PC-9 (cell line): ENCODE measurements around the gene MICAL2. TPM values are rescaled to one million over a fixed set of nuclear protein-coding genes. Genes with fewer than 3 reads are reported as not detected.
A peak's percentile ranks its signal among the peaks of the same experiment; 100 is the strongest.

Source experiments
- BruUV-seq: library from RNA; stranded (reverse); fragments of 400-500 nt; replicated peaks from 2 replicates; lab custom pipeline; 2021; lab: Mats Ljungman, UMichigan
- CTCF ChIA-PET: fragments of 300-600 bp; sonication (Branson Sonifier 250); formaldehyde crosslinking; loops from one replicate; lab custom pipeline; 2022; ENCODE audit warnings: antibody characterized with exemption; lab: Charles Lee
- POLR2A ChIA-PET: fragments of 300-600 bp; sonication (Branson Sonifier 250); formaldehyde crosslinking; loops from one replicate; lab custom pipeline; 2022; ENCODE audit warnings: antibody characterized with exemption; ENCODE audit not compliant: unreplicated experiment; lab: Charles Lee
- DNase-seq, 2 experiments: peaks; one replicate each; pipeline versions ENCODE4 v3.0.0 to v3.0.0-alpha.2; 2015 to 2022; ENCODE audit warnings: mixed read lengths in 1 of 2
- H2AFZ ChIP-seq: fragments of 200-600 bp; sonication (generic); 2 replicates; pipeline ENCODE4 v1.8.1; 2017; ENCODE audit warnings: antibody characterized with exemption
- H3F3A ChIP-seq: fragments of 200-600 bp; sonication (generic); 2 replicates; pipeline ENCODE4 v1.8.1; 2017; ENCODE audit warnings: antibody characterized with exemption, mild to moderate bottlenecking, low read depth; ENCODE audit not compliant: insufficient read depth
- H3K27ac ChIP-seq: fragments of 200-600 bp; sonication (generic); 2 replicates; pipeline ENCODE4 v1.6.1; 2016; ENCODE audit warnings: mixed run types
- H3K27me3 ChIP-seq: fragments of 200-600 bp; sonication (generic); 2 replicates; pipeline ENCODE4 v1.6.1; 2016; ENCODE audit warnings: low read depth, mixed run types; ENCODE audit not compliant: insufficient read depth
- H3K36me3 ChIP-seq: fragments of 200-600 bp; sonication (generic); 2 replicates; pipeline ENCODE4 v1.6.1; 2016; ENCODE audit warnings: low read depth, mixed run types
- H3K4me1 ChIP-seq: fragments of 200-600 bp; sonication (generic); replicated peaks from 2 replicates; pipeline ENCODE4 v1.6.1; 2016; ENCODE audit warnings: mixed run types; ENCODE audit not compliant: insufficient read depth
- H3K4me2 ChIP-seq: fragments of 200-600 bp; sonication (generic); 2 replicates; pipeline ENCODE4 v1.6.1; 2017; ENCODE audit warnings: mixed run types
- H3K4me3 ChIP-seq: fragments of 200-600 bp; sonication (generic); 2 replicates; pipeline ENCODE4 v1.6.1; 2016; ENCODE audit warnings: mixed run types
- H3K79me2 ChIP-seq: fragments of 200-600 bp; sonication (generic); 2 replicates; pipeline ENCODE4 v1.6.1; 2017; ENCODE audit warnings: low read depth, mixed run types
- H3K9me2 ChIP-seq: fragments of 200-600 bp; sonication (generic); 2 replicates; pipeline ENCODE4 v1.8.1; 2017; ENCODE audit warnings: mild to moderate bottlenecking; ENCODE audit not compliant: insufficient read depth
- H3K9me3 ChIP-seq: fragments of 200-600 bp; sonication (generic); 2 replicates; pipeline ENCODE4 v1.8.1; 2016; ENCODE audit warnings: low read depth; ENCODE audit not compliant: insufficient read depth
- H4K20me1 ChIP-seq: fragments of 200-600 bp; sonication (generic); 2 replicates; pipeline ENCODE4 v1.8.1; 2017; ENCODE audit not compliant: insufficient read depth
- EZH2 ChIP-seq: fragments of 200-600 bp; sonication (generic); IDR thresholded peaks from 2 replicates; pipeline ENCODE4 v1.8.0; 2017; ENCODE audit warnings: antibody characterized with exemption, low read depth
- intact Hi-C: fragments of 100-400 bp; cut with micrococcal nuclease; formaldehyde crosslinking; loops from one replicate; pipeline ENCODE4 v1.10.0; 2022; ENCODE audit not compliant: unreplicated experiment
- total RNA-seq: library from RNA; stranded (reverse); gene quantifications from 2 replicates; pipeline ENCODE4 v1.2.3, GENCODE V29; 2021
- TF ChIP-seq, protein P1 (sequence below): fragments of 200-600 bp; sonication (generic); conservative IDR thresholded peaks from 2 replicates; pipeline ENCODE4 v1.6.1; 2017; ENCODE audit warnings: mixed run types, antibody characterized with exemption, mild to moderate bottlenecking, moderate library complexity

Gene MICAL2
- total RNA-seq, 1 experiment from 2014 or later = 32.4 TPM

DNA sequence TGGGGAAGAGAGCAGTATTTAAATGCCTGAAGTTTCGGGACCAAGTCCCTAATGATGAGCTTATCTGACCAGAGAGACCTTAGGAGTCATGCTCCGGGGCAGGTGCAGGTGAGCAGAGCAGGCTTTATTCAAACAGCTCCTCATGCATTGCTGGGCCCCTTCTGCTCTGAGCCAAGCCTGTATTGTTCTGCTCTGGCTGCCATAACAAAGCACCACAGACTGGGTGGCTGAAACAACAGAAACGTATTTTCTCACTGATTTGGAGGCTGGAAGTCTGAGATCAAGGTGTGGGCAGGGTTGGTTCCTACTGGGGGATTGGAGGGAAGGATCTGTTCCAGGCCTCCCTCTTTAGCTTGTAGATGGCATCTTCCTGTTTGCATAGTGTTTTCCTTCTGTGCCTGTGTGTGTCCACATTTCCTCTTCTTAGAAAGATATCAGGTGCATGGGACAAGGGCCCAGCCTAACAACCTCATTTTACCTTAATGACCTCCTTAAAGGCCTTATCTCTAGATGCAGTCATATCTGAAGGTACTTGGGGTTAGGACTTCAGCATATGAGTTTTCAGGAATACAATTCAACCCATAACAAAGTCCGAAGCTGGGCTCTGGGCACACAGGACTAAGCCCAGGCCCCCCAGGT, 169.9 kb downstream of the MICAL2 start:
- no peaks in the 10 kb centered on the region for H3K36me3 ChIP-seq
- TF ChIP-seq, protein P1, sequence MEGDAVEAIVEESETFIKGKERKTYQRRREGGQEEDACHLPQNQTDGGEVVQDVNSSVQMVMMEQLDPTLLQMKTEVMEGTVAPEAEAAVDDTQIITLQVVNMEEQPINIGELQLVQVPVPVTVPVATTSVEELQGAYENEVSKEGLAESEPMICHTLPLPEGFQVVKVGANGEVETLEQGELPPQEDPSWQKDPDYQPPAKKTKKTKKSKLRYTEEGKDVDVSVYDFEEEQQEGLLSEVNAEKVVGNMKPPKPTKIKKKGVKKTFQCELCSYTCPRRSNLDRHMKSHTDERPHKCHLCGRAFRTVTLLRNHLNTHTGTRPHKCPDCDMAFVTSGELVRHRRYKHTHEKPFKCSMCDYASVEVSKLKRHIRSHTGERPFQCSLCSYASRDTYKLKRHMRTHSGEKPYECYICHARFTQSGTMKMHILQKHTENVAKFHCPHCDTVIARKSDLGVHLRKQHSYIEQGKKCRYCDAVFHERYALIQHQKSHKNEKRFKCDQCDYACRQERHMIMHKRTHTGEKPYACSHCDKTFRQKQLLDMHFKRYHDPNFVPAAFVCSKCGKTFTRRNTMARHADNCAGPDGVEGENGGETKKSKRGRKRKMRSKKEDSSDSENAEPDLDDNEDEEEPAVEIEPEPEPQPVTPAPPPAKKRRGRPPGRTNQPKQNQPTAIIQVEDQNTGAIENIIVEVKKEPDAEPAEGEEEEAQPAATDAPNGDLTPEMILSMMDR = no peak
- TF ChIP-seq EZH2 = no peak
- peaks cover 19% of the 10 kb centered on the region for H3K4me1 ChIP-seq
- intact Hi-C loops = loop anchor here (1.0 to 10.0 kb wide), 6 partner anchors 33 to 436 kb away; partner anchors contain the start of genes MICAL2 and USP47
- H3K4me3 ChIP-seq = no peak overlapping the region
- H3K27me3 ChIP-seq = no peaks in the 10 kb centered on the region
- BruUV-seq = no TSS peak
- H3K79me2 ChIP-seq = no peaks in the 10 kb centered on the region
- H3K27ac ChIP-seq = no peak overlapping the region
- H3K4me2 ChIP-seq = no peak overlapping the region
- POLR2A ChIA-PET = no interaction called here
- H3K9me2 ChIP-seq = no peaks in the 10 kb centered on the region
- H2AFZ ChIP-seq = no peak overlapping the region
- DNase-seq = no peak
- H3K9me3 ChIP-seq = no peaks in the 10 kb centered on the region
- no peaks in the 10 kb centered on the region for H4K20me1 ChIP-seq
- H3F3A ChIP-seq = peaks cover 10% of the 10 kb centered on the region
- CTCF ChIA-PET = interaction anchor here (2.0 kb wide), 1 partner anchor 232 kb away, joined by 9 read pairs; no protein-coding TSS in a partner anchor

DNA sequence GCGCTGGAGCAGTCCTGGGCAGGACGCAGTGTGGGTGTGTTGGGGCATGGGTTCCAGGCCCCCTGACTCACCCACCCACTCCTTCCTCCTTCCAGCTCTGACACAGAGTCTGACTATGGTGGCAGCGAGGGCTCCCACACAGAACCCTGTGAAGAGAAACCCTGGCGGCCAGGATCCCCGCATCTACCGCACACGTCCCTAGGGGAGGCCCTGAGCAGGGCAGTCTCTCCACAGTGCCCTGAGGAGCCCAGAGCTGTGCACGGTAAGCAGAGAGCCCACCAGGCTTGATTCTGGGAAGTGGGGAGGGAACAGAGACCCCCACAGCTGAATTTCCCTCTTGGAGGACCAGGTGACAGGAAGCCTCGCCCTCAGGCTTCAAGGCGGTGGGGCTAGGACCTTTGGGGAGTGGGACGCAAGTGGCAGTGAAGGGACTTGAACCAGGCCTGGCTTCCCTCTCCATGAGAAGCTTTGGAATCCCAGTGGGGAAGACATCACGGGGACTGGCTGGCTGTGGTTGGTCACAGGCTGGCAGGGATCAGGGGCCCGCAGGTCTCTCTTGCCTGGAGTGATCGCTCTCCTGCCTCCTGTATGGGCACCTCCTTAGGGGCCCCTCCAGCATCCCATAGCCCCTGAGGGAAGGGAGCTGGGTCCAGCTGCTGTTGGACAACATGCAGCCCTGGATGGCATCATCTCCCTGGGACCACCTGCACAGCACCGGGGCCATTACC, 170.6 kb downstream of the MICAL2 start:
- H3K9me2 ChIP-seq = no peaks in the 10 kb centered on the region
- CTCF ChIA-PET = interaction anchor here (0.5 to 2.0 kb wide), 5 partner anchors 46 to 1102 kb away, joined by 3 to 9 read pairs (median 3); no protein-coding TSS in a partner anchor
- H3K4me3 ChIP-seq = no peak overlapping the region
- no peak overlapping the region for H3K4me2 ChIP-seq
- no peak for TF ChIP-seq EZH2
- TF ChIP-seq, protein P1 = no peak
- no peaks in the 10 kb centered on the region for H4K20me1 ChIP-seq
- no peaks in the 10 kb centered on the region for H3K9me3 ChIP-seq
- no peak overlapping the region for H3K27ac ChIP-seq
- no peaks in the 10 kb centered on the region for H3K36me3 ChIP-seq
- H3K79me2 ChIP-seq = no peaks in the 10 kb centered on the region
- H3K27me3 ChIP-seq = no peaks in the 10 kb centered on the region
- POLR2A ChIA-PET = no interaction called here
- no peak for DNase-seq
- H3F3A ChIP-seq = peaks cover 17% of the 10 kb centered on the region
- BruUV-seq = no TSS peak
- intact Hi-C loops = loop anchor here (1.0 to 10.0 kb wide), 6 partner anchors 34 to 436 kb away; partner anchors contain the start of genes MICAL2 and USP47
- no peak overlapping the region for H2AFZ ChIP-seq
- peaks cover 26% of the 10 kb centered on the region for H3K4me1 ChIP-seq

DNA sequence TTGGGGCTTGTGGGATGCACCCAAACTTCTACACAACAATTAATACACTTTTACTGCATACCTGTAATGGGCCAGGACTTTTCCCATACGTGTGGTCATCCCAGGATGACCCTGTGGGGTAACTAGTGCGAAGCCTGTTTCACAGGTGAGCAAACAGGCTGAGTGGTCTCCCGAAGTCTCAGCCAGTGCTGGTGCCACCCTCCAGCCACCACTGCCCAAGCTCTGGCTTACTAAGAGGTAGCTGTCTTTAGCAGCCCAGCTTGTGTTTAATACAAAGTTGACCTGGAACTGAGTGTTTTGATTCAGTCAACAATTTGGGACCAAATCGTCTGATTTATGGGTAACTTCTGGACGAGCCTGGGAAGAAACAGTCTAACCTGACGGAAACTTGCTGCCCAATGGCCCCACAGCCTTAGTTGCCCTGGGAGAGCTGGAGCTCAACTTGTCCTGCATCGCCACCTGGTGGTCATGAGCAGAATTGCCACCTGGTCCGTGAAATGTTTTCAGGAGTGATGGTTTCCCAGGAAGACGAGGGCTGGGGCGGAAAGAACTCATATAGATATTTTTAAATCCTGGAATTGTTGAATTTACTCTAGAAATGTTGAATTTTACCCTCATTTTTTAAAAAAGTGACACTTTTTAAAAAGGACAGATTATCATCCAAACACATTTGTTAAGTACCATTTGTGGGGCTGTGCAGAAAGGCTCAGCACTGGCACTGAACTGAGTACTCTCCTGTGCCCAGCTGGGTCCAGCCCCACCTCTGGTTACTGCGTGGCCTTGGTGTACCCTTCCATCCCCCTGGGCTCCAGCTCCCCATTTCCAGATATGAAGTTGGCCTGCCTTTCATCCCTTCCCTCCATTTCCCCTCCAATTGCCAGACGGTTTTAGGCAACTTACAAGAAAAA, 171.4 kb downstream of the MICAL2 start:
- no peak overlapping the region for H3K27ac ChIP-seq

More for the DNA sequence above, 171.4 kb downstream of the MICAL2 start:
- TF ChIP-seq EZH2 = no peak
- TF ChIP-seq, protein P1 = peak; percentile 94
- H3K27me3 ChIP-seq = no peaks in the 10 kb centered on the region
- intact Hi-C loops = loop anchor here (1.0 to 10.0 kb wide), 6 partner anchors 35 to 437 kb away; partner anchors contain the start of genes MICAL2 and USP47
- BruUV-seq = no TSS peak
- H3K9me3 ChIP-seq = no peaks in the 10 kb centered on the region
- no peak overlapping the region for H2AFZ ChIP-seq
- DNase-seq = peak in 1 of 2 experiments; percentile 68
- H4K20me1 ChIP-seq = no peaks in the 10 kb centered on the region
- peaks cover 25% of the 10 kb centered on the region for H3F3A ChIP-seq
- no peaks in the 10 kb centered on the region for H3K9me2 ChIP-seq
- H3K79me2 ChIP-seq = no peaks in the 10 kb centered on the region
- ChIA-PET CTCF (interaction anchor here (0.6 to 2.0 kb wide), 5 partner anchors 29 to 1102 kb away, joined by 3 to 9 read pairs (median 3); no protein-coding TSS in a partner anchor), POLR2A (no interaction called here)
- no peak overlapping the region for H3K4me2 ChIP-seq
- H3K36me3 ChIP-seq = no peaks in the 10 kb centered on the region
- no peak overlapping the region for H3K4me3 ChIP-seq
- peaks cover 34% of the 10 kb centered on the region for H3K4me1 ChIP-seq
